Omental fat pad (tissue), 4 donors: ENCODE measurements around the gene RPS3. TPM values are rescaled to one million over a fixed set of nuclear protein-coding genes. Genes with fewer than 3 reads are reported as not detected.

Experiments
- ATAC-seq: fragments of 150-250 bp; one replicate; pipeline ENCODE4 v1.9.1; 2016; ENCODE audit warnings: mild to moderate bottlenecking, moderate library complexity; ENCODE audit not compliant: low FRiP score
- DNase-seq: peaks from one replicate; pipeline ENCODE4 v3.0.0-alpha.2; 2019; ENCODE audit warnings: low spot score
- CTCF ChIP-seq, 3 donors: fragments of 450-650 bp; IDR thresholded peaks; one replicate each; pipeline ENCODE4 v1.5.1; 2016 to 2017; ENCODE audit warnings: antibody characterized with exemption in 3 of 3, mild to moderate bottlenecking in 3 of 3, moderate library complexity in 2 of 3
- total RNA-seq, 4 donors: library from RNA; depleted of rRNA; stranded (reverse); fragments of >200 nt; gene quantifications; one replicate each; pipeline ENCODE4 v1.1.0, GENCODE V29; 2016

The RPS3 gene
- total RNA-seq, 4 donors from 2014 or later, result 876 to 1,394 (median 1,127) TPM

- ATAC-seq (no peak), DNase-seq (no peak)
- TF ChIP-seq CTCF (IDR thresholded peaks at IDR 0.05), result no peak
Observed at GRCh38 chr11:75442161-75442885, 43.0 kb downstream of the RPS3 start.

- DNase-seq (no peak), ATAC-seq (no peak)
- no peak for TF ChIP-seq CTCF (IDR thresholded peaks at IDR 0.05)
Observed at GRCh38 chr11:75443043-75443442, 43.7 kb downstream of the RPS3 start.

GRCh38 chr11:75445315-75445953 is 46.1 kb downstream of the RPS3 start:
- peak in 2 of 3 donors; percentile 85 to 90 for TF ChIP-seq CTCF (IDR thresholded peaks at IDR 0.05)
- ATAC-seq (peak; percentile 38), DNase-seq (peak; percentile 93)

GRCh38 chr11:75447415-75447814 is 48.1 kb downstream of the RPS3 start:
- no peak for DNase-seq
- no peak for ATAC-seq
- TF ChIP-seq CTCF (IDR thresholded peaks at IDR 0.05), result no peak

- no peak for TF ChIP-seq CTCF (IDR thresholded peaks at IDR 0.05)
- no peak for ATAC-seq
- DNase-seq, result no peak
Observed at GRCh38 chr11:75449271-75449670, 50.0 kb downstream of the RPS3 start.

GRCh38 chr11:75449776-75450175 is 50.5 kb downstream of the RPS3 start:
- DNase-seq (no peak), ATAC-seq (no peak)
- TF ChIP-seq CTCF (IDR thresholded peaks at IDR 0.05), result no peak

GRCh38 chr11:75450236-75450635 is 50.9 kb downstream of the RPS3 start:
- no peak for ATAC-seq
- no peak for TF ChIP-seq CTCF (IDR thresholded peaks at IDR 0.05)
- DNase-seq, result no peak
